NCI-H1048 (cell line): Measurements from ENCODE around the gene PRRG2.

ENCODE experiments used
- DNase-seq: peaks from one replicate; lab custom pipeline; 2025; lab: John Stamatoyannopoulos, UW

PRRG2 gene

GRCh38 chr19:49640113-49640898, 59.2 kb downstream of the PRRG2 start, which contains the start of gene RRAS:
RRAS (minus strand) TSS chr19:49640143; CDS start chr19:49640098, 45 bp downstream.
- DNase-seq: peak; percentile 97
